PFSK-1 (cell line): ENCODE measurements around the gene PTPN6.

Source experiments
- FOXP2 ChIP-seq: optimal IDR thresholded peaks from 2 replicates; pipeline ENCODE3; 2011; ENCODE audit warnings: borderline replicate concordance, control low read depth, inconsistent platforms; ENCODE audit not compliant: insufficient read depth; ENCODE audit errors: extremely low read length, extremely low read depth
- POLR2AphosphoS5 ChIP-seq: IDR thresholded peaks from 2 replicates; pipeline ENCODE4 v1.6.1; 2012; ENCODE audit warnings: low read depth, mild to moderate bottlenecking, control low read depth, low read length, moderate library complexity
- REST ChIP-seq, 2 experiments: IDR thresholded peaks; 2 replicates each; pipeline versions ENCODE4 v1.6.1 to v1.8.0; 2011 to 2012; ENCODE audit warnings: low read depth in 2 of 2, low read length in 2 of 2, control low read depth in 1 of 2, inconsistent platforms in 1 of 2, mild to moderate bottlenecking in 1 of 2, moderate library complexity in 1 of 2; ENCODE audit not compliant: insufficient read depth in 1 of 2
- SIN3A ChIP-seq: IDR thresholded peaks from 2 replicates; pipeline ENCODE4 v1.6.1; 2012; ENCODE audit warnings: mild to moderate bottlenecking, low read length, moderate library complexity, borderline replicate concordance; ENCODE audit not compliant: insufficient read depth
- TAF1 ChIP-seq: IDR thresholded peaks from 2 replicates; pipeline ENCODE4 v1.6.1; 2012; ENCODE audit warnings: low read length, control low read depth, borderline replicate concordance; ENCODE audit not compliant: insufficient read depth

Gene PTPN6

GRCh38 chr12:6955108-6956020 is 4.2 kb downstream of the PTPN6 start:
- TF ChIP-seq TAF1 = no peak
- TF ChIP-seq REST (IDR thresholded peaks at IDR 0.05; ENCODE audit: insufficient read depth in 1 of 2, low read depth in 2 of 2, low read length in 2 of 2) = no peak
- no peak for TF ChIP-seq SIN3A
- no peak for TF ChIP-seq FOXP2

- no peak for TF ChIP-seq REST (IDR thresholded peaks at IDR 0.05; ENCODE audit: insufficient read depth in 1 of 2, low read depth in 2 of 2, low read length in 2 of 2)
- no peak for TF ChIP-seq TAF1
- no peak for TF ChIP-seq FOXP2
- TF ChIP-seq POLR2AphosphoS5 = no peak
- no peak for TF ChIP-seq SIN3A
Measured at GRCh38 chr12:6956021-6956727, 5.0 kb downstream of the PTPN6 start.

GRCh38 chr12:6957151-6957701 is 6.1 kb downstream of the PTPN6 start:
- TF ChIP-seq FOXP2 = no peak
- TF ChIP-seq TAF1 = no peak
- TF ChIP-seq SIN3A = no peak

- no peak for TF ChIP-seq SIN3A
- TF ChIP-seq FOXP2 = no peak
Measured at GRCh38 chr12:6957741-6958608, 6.8 kb downstream of the PTPN6 start.

GRCh38 chr12:6958609-6959057 is 7.5 kb downstream of the PTPN6 start:
- TF ChIP-seq TAF1 (no peak), POLR2AphosphoS5 (no peak), FOXP2 (no peak), SIN3A (no peak), REST (IDR thresholded peaks at IDR 0.05; ENCODE audit: insufficient read depth in 1 of 2, low read depth in 2 of 2, low read length in 2 of 2) (no peak)
